Omental fat pad (tissue), 4 donors: ENCODE results near the gene KHDC1L. TPM values are rescaled to one million over a fixed set of nuclear protein-coding genes. Genes with fewer than 3 reads are reported as not detected.

Experiments used
- ATAC-seq: fragments of 150-250 bp; one replicate; pipeline ENCODE4 v1.9.1; 2016; ENCODE audit warnings: mild to moderate bottlenecking, moderate library complexity; ENCODE audit not compliant: low FRiP score
- DNase-seq: peaks from one replicate; pipeline ENCODE4 v3.0.0-alpha.2; 2019; ENCODE audit warnings: low spot score
- CTCF ChIP-seq, 3 donors: fragments of 450-650 bp; IDR thresholded peaks; one replicate each; pipeline ENCODE4 v1.5.1; 2016 to 2017; ENCODE audit warnings: antibody characterized with exemption in 3 of 3, mild to moderate bottlenecking in 3 of 3, moderate library complexity in 2 of 3
- total RNA-seq, 4 donors: library from RNA; depleted of rRNA; stranded (reverse); fragments of >200 nt; gene quantifications; one replicate each; pipeline ENCODE4 v1.1.0, GENCODE V29; 2016

KHDC1L gene
- total RNA-seq, 4 donors from 2014 or later: not detected

DNA sequence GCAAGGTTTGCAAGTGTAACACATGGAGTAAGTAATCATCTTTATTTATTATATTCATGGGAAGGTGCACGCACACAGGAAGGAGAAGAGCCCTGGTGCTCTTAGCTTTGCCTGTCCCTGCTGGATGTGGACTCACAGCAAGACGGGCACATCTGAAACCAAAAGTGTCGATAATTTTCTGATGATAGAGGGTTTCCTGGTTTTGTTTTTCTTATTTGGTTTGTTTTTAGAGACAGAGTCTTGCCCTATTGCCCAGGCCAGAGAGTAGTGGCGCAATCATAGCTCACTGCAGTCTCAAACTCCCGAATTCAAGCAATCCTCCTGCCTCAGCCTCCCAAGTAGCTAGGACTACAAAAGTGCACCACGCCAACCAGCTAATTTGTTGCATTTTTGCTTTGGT, 7.8 kb upstream of the KHDC1L start:
- no peak for TF ChIP-seq CTCF (IDR thresholded peaks at IDR 0.05)
- DNase-seq (no peak), ATAC-seq (no peak)

- DNase-seq (no peak), ATAC-seq (no peak)
- TF ChIP-seq CTCF (IDR thresholded peaks at IDR 0.05): no peak
Measured at GRCh38 chr6:73231986-73232391, 6.7 kb upstream of the KHDC1L start.

DNA sequence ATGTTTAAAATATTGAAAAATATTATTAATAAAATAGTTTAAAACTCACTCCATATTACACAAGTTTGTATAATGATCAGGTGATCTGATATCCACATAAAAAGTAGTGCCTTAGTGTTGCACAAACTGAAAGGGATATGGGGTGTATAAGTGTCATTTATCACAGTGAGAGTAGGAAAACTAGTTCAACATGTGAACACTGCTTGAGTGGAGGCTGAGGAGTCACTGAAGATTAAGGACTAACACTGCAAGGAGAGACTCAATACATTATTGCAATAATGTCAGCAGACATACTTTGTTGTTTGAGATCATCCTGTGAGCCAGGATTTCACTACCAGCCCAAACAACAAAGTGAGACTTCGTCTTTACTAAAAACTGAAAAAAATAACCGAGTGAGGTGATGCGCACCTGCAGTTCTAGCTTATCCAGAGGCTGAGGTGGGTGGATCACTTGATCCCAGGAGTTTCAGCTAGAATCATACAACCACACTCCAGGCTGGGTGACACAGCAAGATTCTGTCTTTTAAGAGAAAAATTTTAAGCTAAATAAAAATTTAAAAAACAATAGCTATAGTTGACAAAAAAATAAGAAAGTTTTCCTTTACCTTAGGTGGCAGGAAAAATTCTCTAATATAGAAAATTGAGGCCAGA, 2.4 kb upstream of the KHDC1L start:
- no peak for DNase-seq

GRCh38 chr6:73216859-73217258, 8.4 kb downstream of the KHDC1L start:
- ATAC-seq: no peak
- no peak for TF ChIP-seq CTCF (IDR thresholded peaks at IDR 0.05)
- no peak for DNase-seq

More for the DNA sequence above, 2.4 kb upstream of the KHDC1L start:
- no peak for ATAC-seq
- TF ChIP-seq CTCF (IDR thresholded peaks at IDR 0.05): no peak

GRCh38 chr6:73209117-73209516, 16.2 kb downstream of the KHDC1L start:
- no peak for TF ChIP-seq CTCF (IDR thresholded peaks at IDR 0.05)
- DNase-seq: no peak
- ATAC-seq: no peak

- ATAC-seq (no peak), DNase-seq (no peak)
- no peak for TF ChIP-seq CTCF (IDR thresholded peaks at IDR 0.05)
Measured at GRCh38 chr6:73207221-73207837, 18.0 kb downstream of the KHDC1L start.

- no peak for TF ChIP-seq CTCF (IDR thresholded peaks at IDR 0.05)
- no peak for ATAC-seq
- no peak for DNase-seq
Measured at GRCh38 chr6:73204252-73204651, 21.0 kb downstream of the KHDC1L start.
